ENCODE data around the gene SGSM1. TPM values are rescaled to one million over a fixed set of nuclear protein-coding genes. Genes with fewer than 3 reads are reported as not detected.
"Not testable (repeated sequence)": the region's sequence is repeated elsewhere in the genome, so short reads cannot be mapped to it uniquely, and the experiment has no call there.

SGSM1 gene
- polyA plus RNA-seq, 6 donors from 2014 or later = 0.13 to 0.97 (median 0.50) TPM; not detected in 2

GRCh38 chr22:24831687-24832086 is 25.7 kb downstream of the SGSM1 start:
- DNase-seq (peak; percentile 39), ATAC-seq (ENCODE audit: low read depth in 2 of 2) (peak; percentile 96 to 98)
- Mint-ChIP-seq H3K9me3 (no peaks in the 10 kb centered on the region), H3K27me3 (peaks cover 0 to 23% (median 0%) of the 10 kb centered on the region in 3 donors), H3K4me1 (peaks cover 8 to 24% (median 15%) of the 10 kb centered on the region in 3 donors), H3K36me3 (no peaks in the 10 kb centered on the region), H3K27ac (peak overlapping the region; percentile 85 to 97 (median 94)), H3K4me3 (peak overlapping the region in 7 of 8 donors; percentile 7 to 79 (median 26))

- Mint-ChIP-seq H3K4me3 (no peak overlapping the region), H3K27me3 (peaks cover 0 to 23% (median 0%) of the 10 kb centered on the region in 3 donors), H3K36me3 (no peaks in the 10 kb centered on the region), H3K27ac (no peak overlapping the region), H3K4me1 (peaks cover 8 to 22% (median 15%) of the 10 kb centered on the region in 3 donors), H3K9me3 (peaks cover 0 to 9% (median 6%) of the 10 kb centered on the region in 7 donors)
- DNase-seq (no peak), ATAC-seq (ENCODE audit: low read depth in 2 of 2) (no peak)
Measured at GRCh38 chr22:24833881-24834495, 28.0 kb downstream of the SGSM1 start.

GRCh38 chr22:24834845-24835570 is 29.0 kb downstream of the SGSM1 start:
- Mint-ChIP-seq H3K36me3 (no peaks in the 10 kb centered on the region), H3K4me1 (peaks cover 8 to 22% (median 15%) of the 10 kb centered on the region in 3 donors), H3K27ac (peak overlapping the region in 2 of 6 donors; percentile 14 to 39), H3K4me3 (no peak overlapping the region), H3K9me3 (peaks cover 0 to 9% (median 6%) of the 10 kb centered on the region in 7 donors), H3K27me3 (peaks cover 0 to 23% (median 0%) of the 10 kb centered on the region in 3 donors)
- ATAC-seq (ENCODE audit: low read depth in 2 of 2) (no peak), DNase-seq (no peak)

- ATAC-seq (ENCODE audit: low read depth in 2 of 2) = no peak
- Mint-ChIP-seq H3K4me3 (no peak overlapping the region), H3K9me3 (peaks cover 0 to 9% (median 6%) of the 10 kb centered on the region in 7 donors), H3K4me1 (peaks cover 8 to 12% (median 12%) of the 10 kb centered on the region in 3 donors), H3K27me3 (peaks cover 5 to 34% (median 10%) of the 10 kb centered on the region in 3 donors), H3K27ac (peak overlapping the region in 1 of 6 donors; percentile 15), H3K36me3 (no peaks in the 10 kb centered on the region)
- DNase-seq = no peak
Measured at GRCh38 chr22:24836282-24836681, 30.3 kb downstream of the SGSM1 start.

GRCh38 chr22:24837517-24837916 is 31.5 kb downstream of the SGSM1 start:
- DNase-seq; H3K4me1 Mint-ChIP-seq; H3K27ac Mint-ChIP-seq; H3K4me3 Mint-ChIP-seq; ATAC-seq (ENCODE audit: low read depth in 2 of 2); H3K36me3 Mint-ChIP-seq; H3K9me3 Mint-ChIP-seq: not testable (repeated sequence)
- H3K27me3 Mint-ChIP-seq = peaks cover 8 to 46% (median 16%) of the 10 kb centered on the region in 3 donors

GRCh38 chr22:24841261-24841660 is 35.2 kb downstream of the SGSM1 start:
- Mint-ChIP-seq H3K4me1 (peaks cover 0 to 4% (median 0%) of the 10 kb centered on the region in 3 donors), H3K4me3 (no peak overlapping the region), H3K36me3 (no peaks in the 10 kb centered on the region), H3K27me3 (peaks cover 18 to 48% (median 41%) of the 10 kb centered on the region in 3 donors), H3K9me3 (peaks cover 0 to 9% (median 6%) of the 10 kb centered on the region in 7 donors), H3K27ac (no peak overlapping the region)
- DNase-seq (no peak), ATAC-seq (ENCODE audit: low read depth in 2 of 2) (no peak)

- Mint-ChIP-seq H3K36me3 (no peaks in the 10 kb centered on the region), H3K4me3 (no peak overlapping the region), H3K9me3 (peaks cover 0 to 9% (median 6%) of the 10 kb centered on the region in 7 donors), H3K4me1 (peaks cover 0 to 4% (median 0%) of the 10 kb centered on the region in 3 donors), H3K27ac (no peak overlapping the region), H3K27me3 (peaks cover 23 to 60% (median 52%) of the 10 kb centered on the region in 3 donors)
- DNase-seq (no peak), ATAC-seq (ENCODE audit: low read depth in 2 of 2) (no peak)
Measured at GRCh38 chr22:24843048-24843447, 37.0 kb downstream of the SGSM1 start.

- ATAC-seq (ENCODE audit: low read depth in 2 of 2) (no peak), DNase-seq (no peak)
- H3K9me3 Mint-ChIP-seq = no peaks in the 10 kb centered on the region
- peaks cover 0 to 4% (median 0%) of the 10 kb centered on the region in 3 donors for H3K4me1 Mint-ChIP-seq
- no peak overlapping the region for H3K4me3 Mint-ChIP-seq
- peaks cover 23 to 62% (median 54%) of the 10 kb centered on the region in 3 donors for H3K27me3 Mint-ChIP-seq
- H3K36me3 Mint-ChIP-seq = no peaks in the 10 kb centered on the region
- no peak overlapping the region for H3K27ac Mint-ChIP-seq
Measured at GRCh38 chr22:24845041-24845898, 39.3 kb downstream of the SGSM1 start.

- Mint-ChIP-seq H3K36me3 (no peaks in the 10 kb centered on the region), H3K4me1 (peaks cover 0 to 4% (median 0%) of the 10 kb centered on the region in 3 donors), H3K27ac (no peak overlapping the region), H3K4me3 (no peak overlapping the region), H3K27me3 (peaks cover 15 to 40% (median 38%) of the 10 kb centered on the region in 3 donors), H3K9me3 (no peaks in the 10 kb centered on the region)
- no peak for DNase-seq
- no peak for ATAC-seq (ENCODE audit: low read depth in 2 of 2)
Measured at GRCh38 chr22:24847490-24847889, 41.5 kb downstream of the SGSM1 start.

- no peaks in the 10 kb centered on the region for H3K9me3 Mint-ChIP-seq
- H3K36me3 Mint-ChIP-seq = no peaks in the 10 kb centered on the region
- H3K27ac Mint-ChIP-seq = peak overlapping the region in 1 of 6 donors; percentile 26
- no peak for DNase-seq
- ATAC-seq (ENCODE audit: low read depth in 2 of 2) = no peak
- H3K4me1 Mint-ChIP-seq = peaks cover 0 to 4% (median 0%) of the 10 kb centered on the region in 3 donors
- no peak overlapping the region for H3K4me3 Mint-ChIP-seq
- H3K27me3 Mint-ChIP-seq = peaks cover 15 to 34% (median 28%) of the 10 kb centered on the region in 3 donors
Measured at GRCh38 chr22:24848559-24849168, 42.7 kb downstream of the SGSM1 start.

GRCh38 chr22:24855794-24856193 is 49.8 kb downstream of the SGSM1 start:
- DNase-seq (no peak), ATAC-seq (ENCODE audit: low read depth in 2 of 2) (no peak)
- Mint-ChIP-seq H3K36me3 (peaks cover 0 to 9% of the 10 kb centered on the region in 2 donors), H3K9me3 (peaks cover 0 to 6% (median 0%) of the 10 kb centered on the region in 7 donors), H3K4me1 (no peaks in the 10 kb centered on the region), H3K27ac (no peak overlapping the region), H3K27me3 (peaks cover 4 to 9% (median 6%) of the 10 kb centered on the region in 3 donors), H3K4me3 (no peak overlapping the region)

GRCh38 chr22:24857576-24857975 is 51.6 kb downstream of the SGSM1 start:
- Mint-ChIP-seq H3K9me3 (peaks cover 0 to 6% (median 0%) of the 10 kb centered on the region in 7 donors), H3K36me3 (peaks cover 0 to 9% of the 10 kb centered on the region in 2 donors), H3K27ac (no peak overlapping the region), H3K4me1 (no peaks in the 10 kb centered on the region), H3K4me3 (no peak overlapping the region), H3K27me3 (peaks cover 4 to 9% (median 6%) of the 10 kb centered on the region in 3 donors)
- DNase-seq (no peak), ATAC-seq (ENCODE audit: low read depth in 2 of 2) (no peak)
